ENCODE results near the gene GJD3.

GJD3 gene

GRCh38 chr17:40341808-40342503 lies 22.6 kb downstream of the GJD3 start:
- H3K4me3 ChIP-seq (ENCODE audit: low read depth, low read length), result peak overlapping the region; percentile 78
- TF ChIP-seq, protein P1, sequence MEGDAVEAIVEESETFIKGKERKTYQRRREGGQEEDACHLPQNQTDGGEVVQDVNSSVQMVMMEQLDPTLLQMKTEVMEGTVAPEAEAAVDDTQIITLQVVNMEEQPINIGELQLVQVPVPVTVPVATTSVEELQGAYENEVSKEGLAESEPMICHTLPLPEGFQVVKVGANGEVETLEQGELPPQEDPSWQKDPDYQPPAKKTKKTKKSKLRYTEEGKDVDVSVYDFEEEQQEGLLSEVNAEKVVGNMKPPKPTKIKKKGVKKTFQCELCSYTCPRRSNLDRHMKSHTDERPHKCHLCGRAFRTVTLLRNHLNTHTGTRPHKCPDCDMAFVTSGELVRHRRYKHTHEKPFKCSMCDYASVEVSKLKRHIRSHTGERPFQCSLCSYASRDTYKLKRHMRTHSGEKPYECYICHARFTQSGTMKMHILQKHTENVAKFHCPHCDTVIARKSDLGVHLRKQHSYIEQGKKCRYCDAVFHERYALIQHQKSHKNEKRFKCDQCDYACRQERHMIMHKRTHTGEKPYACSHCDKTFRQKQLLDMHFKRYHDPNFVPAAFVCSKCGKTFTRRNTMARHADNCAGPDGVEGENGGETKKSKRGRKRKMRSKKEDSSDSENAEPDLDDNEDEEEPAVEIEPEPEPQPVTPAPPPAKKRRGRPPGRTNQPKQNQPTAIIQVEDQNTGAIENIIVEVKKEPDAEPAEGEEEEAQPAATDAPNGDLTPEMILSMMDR (conservative IDR thresholded peaks at IDR 0.05; ENCODE audit: low read depth, low read length), result no peak
- DNase-seq (ENCODE audit: low read depth), result peak; percentile 64

DNA sequence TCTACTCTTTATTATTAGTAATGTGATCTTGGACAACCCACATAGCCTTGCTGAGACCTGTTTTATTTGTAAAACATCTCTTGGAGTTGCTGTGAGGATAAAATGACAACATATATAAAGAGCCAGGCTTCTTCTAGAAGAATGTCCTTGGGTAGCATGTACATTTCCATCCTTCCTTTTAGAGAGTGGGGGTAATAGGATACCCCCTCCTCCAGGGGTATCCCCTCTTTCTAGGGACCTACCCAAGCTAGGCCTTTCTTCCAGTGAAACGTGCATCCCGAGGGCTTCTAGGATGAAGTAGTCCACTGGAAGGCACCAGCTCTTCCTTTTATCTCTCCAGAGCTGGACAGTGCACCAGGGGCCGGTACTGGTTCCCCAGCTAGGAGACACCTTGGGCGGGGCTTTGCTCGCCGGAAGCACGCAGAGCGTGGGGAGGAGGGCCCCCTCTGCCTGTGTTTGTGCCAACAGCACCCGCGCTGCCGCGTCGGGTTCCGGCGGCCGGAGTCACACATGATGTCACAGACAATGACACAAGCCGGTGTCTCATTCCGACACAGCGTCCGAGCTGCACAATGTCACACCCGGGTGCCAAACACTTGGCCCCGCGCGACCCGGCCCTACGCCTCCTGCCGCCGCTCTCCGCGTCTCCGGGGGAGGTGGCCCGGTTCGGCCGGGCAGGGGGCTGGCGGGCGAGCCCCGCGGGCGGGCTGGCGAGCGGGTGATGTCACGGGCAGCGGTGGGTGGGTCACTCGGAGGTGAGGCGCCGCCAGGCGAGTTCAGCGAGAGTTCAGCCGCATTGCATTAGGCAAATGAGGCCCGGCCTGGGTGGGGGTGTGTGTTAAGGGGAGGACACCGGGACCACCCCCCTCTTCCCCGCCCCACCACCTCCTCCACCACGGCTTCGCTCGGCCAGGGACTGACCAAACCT lies 23.4 kb downstream of the GJD3 start:
- TF ChIP-seq, protein P1 (conservative IDR thresholded peaks at IDR 0.05; ENCODE audit: low read depth, low read length), result peak; percentile 29
- peak; percentile 68 for DNase-seq (ENCODE audit: low read depth)
- H3K4me3 ChIP-seq (ENCODE audit: low read depth, low read length), result peak overlapping the region; percentile 78

DNA sequence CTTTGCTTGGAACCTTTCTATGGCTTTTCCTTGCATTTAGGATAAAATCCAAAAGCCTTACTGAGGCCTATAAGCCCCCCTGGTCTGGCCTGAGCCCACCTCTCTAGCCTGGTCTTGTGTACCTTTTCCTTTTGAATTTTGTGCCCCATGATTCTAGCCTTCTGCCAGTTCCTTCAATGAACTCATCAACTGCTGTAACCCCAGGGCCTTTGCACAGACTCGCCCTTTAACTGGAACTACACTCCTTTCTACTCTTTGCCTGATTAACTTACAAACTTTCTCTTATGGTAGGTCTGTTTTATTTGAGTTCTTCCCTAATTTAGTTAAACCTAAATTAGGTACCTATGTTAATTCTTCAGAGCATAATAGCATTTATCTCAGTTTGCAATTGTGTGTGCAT lies 24.2 kb downstream of the GJD3 start:
- TF ChIP-seq, protein P1 (conservative IDR thresholded peaks at IDR 0.05; ENCODE audit: low read depth, low read length), result no peak
- H3K4me3 ChIP-seq (ENCODE audit: low read depth, low read length), result no peak overlapping the region
- no peak for DNase-seq (ENCODE audit: low read depth)

DNA sequence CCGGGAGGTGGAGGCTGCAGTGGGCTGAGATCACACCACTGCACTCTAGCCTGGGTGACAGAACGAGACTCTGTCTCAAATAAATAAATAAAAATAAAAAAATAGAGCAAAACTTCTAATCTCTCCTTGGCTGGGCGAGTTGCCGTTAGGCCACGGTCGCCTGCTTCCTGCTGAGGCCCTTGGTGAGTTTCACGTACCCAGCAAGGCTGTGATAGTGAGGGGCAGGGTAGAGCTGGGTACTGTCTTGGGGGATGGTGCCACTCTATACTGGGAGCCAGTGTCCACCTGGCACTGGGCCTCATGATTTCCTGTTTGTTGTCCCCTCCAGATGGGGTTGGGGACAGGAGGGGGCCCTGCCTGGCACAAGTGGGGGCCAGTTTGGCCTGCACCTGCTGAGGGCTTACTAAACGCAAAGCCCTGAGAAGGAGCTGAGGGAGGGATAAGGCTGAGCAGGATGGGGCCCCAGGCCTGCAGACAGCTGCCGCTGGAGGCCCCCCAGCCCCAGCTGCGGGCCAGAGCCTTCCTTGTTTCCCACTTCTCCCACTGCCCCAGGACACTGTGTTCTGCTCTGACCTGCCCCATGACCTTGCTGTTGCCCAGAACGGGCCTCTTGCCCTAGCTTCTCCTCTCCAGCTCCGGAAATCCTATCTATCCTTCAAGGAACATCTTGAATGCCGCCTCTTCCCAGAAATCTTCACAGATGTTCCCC lies 25.4 kb downstream of the GJD3 start:
- DNase-seq (ENCODE audit: low read depth), result no peak
- H3K4me3 ChIP-seq (ENCODE audit: low read depth, low read length), result no peak overlapping the region
- TF ChIP-seq, protein P1 (conservative IDR thresholded peaks at IDR 0.05; ENCODE audit: low read depth, low read length), result no peak

- DNase-seq (ENCODE audit: low read depth), result no peak
- H3K4me3 ChIP-seq (ENCODE audit: low read depth, low read length), result no peak overlapping the region
- TF ChIP-seq, protein P1 (conservative IDR thresholded peaks at IDR 0.05; ENCODE audit: low read depth, low read length), result no peak
These were observed 26.5 kb downstream of the GJD3 start for GRCh38 chr17:40338058-40338457.

DNA sequence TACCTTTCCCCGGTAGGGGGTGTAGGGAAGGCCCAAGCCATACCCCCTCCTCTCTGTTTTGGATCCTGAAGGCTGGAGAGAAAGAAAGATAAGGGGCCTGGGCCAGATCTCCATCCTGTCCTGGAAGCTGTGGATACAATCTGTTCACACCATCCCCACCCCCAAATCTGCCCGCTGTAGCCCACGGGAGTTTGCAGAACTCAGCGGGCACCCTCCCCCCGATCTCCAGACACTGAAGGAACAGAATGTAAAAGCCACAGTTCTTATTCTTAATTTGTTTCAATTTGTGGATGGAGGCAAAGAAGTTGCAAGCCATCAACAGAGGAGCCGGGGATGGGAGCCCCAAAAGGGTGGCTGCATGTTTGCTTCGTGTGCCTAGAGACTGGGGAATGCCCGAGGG lies 27.2 kb downstream of the GJD3 start:
- no peak overlapping the region for H3K4me3 ChIP-seq (ENCODE audit: low read depth, low read length)
- TF ChIP-seq, protein P1 (conservative IDR thresholded peaks at IDR 0.05; ENCODE audit: low read depth, low read length), result no peak
- DNase-seq (ENCODE audit: low read depth), result no peak
